Retina (tissue), 1 donor: ENCODE results near the gene GKN2.

Source experiments
- DNase-seq: peaks from one replicate; pipeline ENCODE4 v3.0.0-alpha.2; 2016

Gene GKN2

GRCh38 chr2:68952887-68953521, at the start of gene GKN2:
TSS of gene GKN2 (minus strand) at chr2:68952893. CDS start at chr2:68952861, 32 bp downstream.
- no peak for DNase-seq

GRCh38 chr2:69001879-69002278, 49.2 kb upstream of the GKN2 start:
- DNase-seq = no peak

- DNase-seq = no peak
Observed at GRCh38 chr2:68997401-68997800, 44.7 kb upstream of the GKN2 start.

- no peak for DNase-seq
Observed at GRCh38 chr2:68995916-68996315, 43.2 kb upstream of the GKN2 start.

GRCh38 chr2:68994864-68995263, 42.2 kb upstream of the GKN2 start:
- DNase-seq = no peak

- no peak for DNase-seq
Observed at GRCh38 chr2:68993660-68994059, 41.0 kb upstream of the GKN2 start.

GRCh38 chr2:68992933-68993332, 40.2 kb upstream of the GKN2 start:
- no peak for DNase-seq

- DNase-seq = no peak
Observed at GRCh38 chr2:68992341-68992740, 39.6 kb upstream of the GKN2 start.

- DNase-seq = no peak
Observed at GRCh38 chr2:68989035-68989434, 36.3 kb upstream of the GKN2 start.

GRCh38 chr2:68987021-68987503, 34.4 kb upstream of the GKN2 start:
- no peak for DNase-seq

- no peak for DNase-seq
Observed at GRCh38 chr2:68980956-68981355, 28.3 kb upstream of the GKN2 start.

GRCh38 chr2:68978098-68978497, 25.4 kb upstream of the GKN2 start:
- no peak for DNase-seq

- DNase-seq = no peak
Observed at GRCh38 chr2:68977453-68977852, 24.8 kb upstream of the GKN2 start.

GRCh38 chr2:68975844-68976243, 23.2 kb upstream of the GKN2 start:
- no peak for DNase-seq

GRCh38 chr2:68974946-68975665, 22.4 kb upstream of the GKN2 start:
- DNase-seq = no peak

GRCh38 chr2:68974251-68974650, 21.6 kb upstream of the GKN2 start, which contains the start of gene GKN1:
TSS of gene GKN1 (plus strand) at chr2:68974636. CDS start at chr2:68974678, 42 bp downstream.
- DNase-seq = no peak

- no peak for DNase-seq
Observed at GRCh38 chr2:68971591-68972231, 19.0 kb upstream of the GKN2 start.

- no peak for DNase-seq
Observed at GRCh38 chr2:68970566-68971265, 18.0 kb upstream of the GKN2 start.

GRCh38 chr2:68969736-68970490, 17.2 kb upstream of the GKN2 start:
- no peak for DNase-seq

- DNase-seq = no peak
Observed at GRCh38 chr2:68968221-68968620, 15.5 kb upstream of the GKN2 start.

- no peak for DNase-seq
Observed at GRCh38 chr2:68964282-68964681, 11.6 kb upstream of the GKN2 start.

GRCh38 chr2:68961380-68961779, 8.7 kb upstream of the GKN2 start:
- DNase-seq = no peak

GRCh38 chr2:68959001-68959400, 6.3 kb upstream of the GKN2 start:
- DNase-seq = no peak
